Measurements from ENCODE around the gene SLIT1.

The SLIT1 gene

GRCh38 chr10:97047083-97047736 lies 138.5 kb downstream of the SLIT1 start (continued):
- no peak for TF ChIP-seq ISL1 (CRISPR knock-in tag; IDR thresholded peaks at IDR 0.05)
- no peak for TF ChIP-seq PATZ1 (CRISPR knock-in tag; IDR thresholded peaks at IDR 0.05; ENCODE audit: borderline replicate concordance)

DNA sequence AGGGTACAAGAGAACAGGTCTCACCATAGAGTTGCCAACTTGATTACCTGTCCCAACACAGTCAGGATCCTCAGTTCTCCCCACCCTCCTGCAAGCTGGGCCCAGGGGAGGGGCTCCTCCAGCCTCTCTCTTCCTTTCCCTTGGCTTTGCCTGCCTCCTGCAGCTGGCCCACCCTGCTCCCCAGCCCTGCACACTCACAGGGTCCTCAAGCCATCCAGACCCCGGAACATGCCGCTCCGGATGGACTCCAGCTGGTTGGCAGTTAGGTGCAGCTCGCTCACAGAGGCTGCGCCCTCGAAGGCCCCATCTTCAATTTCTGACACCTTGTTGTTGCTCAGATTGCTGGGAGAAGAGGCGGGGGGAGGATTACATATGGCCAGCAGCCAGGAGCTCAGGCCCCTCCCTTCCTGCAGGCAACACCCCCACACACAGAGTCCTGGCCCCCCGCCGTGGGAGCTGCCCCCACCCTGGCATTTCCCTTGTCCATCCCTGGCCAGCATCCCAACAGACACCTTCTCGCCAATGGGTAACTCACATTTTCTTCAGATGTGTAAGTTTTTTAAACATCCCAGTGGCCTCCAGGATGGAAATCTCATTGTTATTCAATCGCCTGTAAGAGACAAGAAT lies 139.2 kb downstream of the SLIT1 start:
- TF ChIP-seq OSR1 (CRISPR knock-in tag; IDR thresholded peaks at IDR 0.05), result no peak
- no peak for TF ChIP-seq BACH2 (CRISPR knock-in tag; IDR thresholded peaks at IDR 0.05; ENCODE audit: borderline replicate concordance)
- TF ChIP-seq CSRNP3 (CRISPR knock-in tag; IDR thresholded peaks at IDR 0.05), result no peak
- TF ChIP-seq ZNF565 (CRISPR knock-in tag; conservative IDR thresholded peaks at IDR 0.05; ENCODE audit: low read depth), result no peak
- TF ChIP-seq ARNTL (CRISPR knock-in tag; IDR thresholded peaks at IDR 0.05; ENCODE audit: borderline replicate concordance, low read depth), result no peak
- no peak for TF ChIP-seq ZFP3 (CRISPR knock-in tag; IDR thresholded peaks at IDR 0.05)
- no peak for TF ChIP-seq PPARA (CRISPR knock-in tag; IDR thresholded peaks at IDR 0.05; ENCODE audit: borderline replicate concordance)
- no peak for TF ChIP-seq POU6F1 (CRISPR knock-in tag; IDR thresholded peaks at IDR 0.05; ENCODE audit: borderline replicate concordance, low read depth)
- TF ChIP-seq CSDC2 (CRISPR knock-in tag; IDR thresholded peaks at IDR 0.05), result no peak
- no peak for TF ChIP-seq ESRRG (CRISPR knock-in tag; IDR thresholded peaks at IDR 0.05)
- no peak for TF ChIP-seq PATZ1 (CRISPR knock-in tag; IDR thresholded peaks at IDR 0.05; ENCODE audit: borderline replicate concordance)
- no peak for TF ChIP-seq CREB5 (CRISPR knock-in tag; IDR thresholded peaks at IDR 0.05; ENCODE audit: low read depth)
- TF ChIP-seq ISL1 (CRISPR knock-in tag; IDR thresholded peaks at IDR 0.05), result no peak
- no peak for TF ChIP-seq RARB (CRISPR knock-in tag; IDR thresholded peaks at IDR 0.05)
- no peak for TF ChIP-seq ZC3H10 (CRISPR knock-in tag; IDR thresholded peaks at IDR 0.05)
- no peak for ATAC-seq

DNA sequence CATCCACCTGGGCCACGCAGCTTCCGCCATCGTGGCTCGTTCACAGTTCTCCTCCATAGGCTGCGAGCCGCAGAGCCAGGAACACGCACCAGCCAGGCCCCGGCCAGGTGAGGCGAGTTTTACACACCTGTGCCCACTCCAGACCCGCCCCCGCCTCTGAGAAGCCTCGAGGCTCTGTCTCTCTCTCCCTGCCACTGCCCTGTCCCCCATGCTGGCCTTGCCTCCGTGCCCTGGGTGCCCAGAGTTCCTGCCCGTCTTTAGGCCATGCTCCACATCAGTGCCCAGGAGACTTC lies 142.2 kb downstream of the SLIT1 start:
- no peak for ATAC-seq
- no peak for TF ChIP-seq PPARA (CRISPR knock-in tag; IDR thresholded peaks at IDR 0.05; ENCODE audit: borderline replicate concordance)
- TF ChIP-seq ZFP3 (CRISPR knock-in tag; IDR thresholded peaks at IDR 0.05), result no peak
- TF ChIP-seq ZFP30 (CRISPR knock-in tag; IDR thresholded peaks at IDR 0.05), result no peak
- TF ChIP-seq ZNF70 (CRISPR knock-in tag; IDR thresholded peaks at IDR 0.05), result no peak
- TF ChIP-seq POU6F1 (CRISPR knock-in tag; IDR thresholded peaks at IDR 0.05; ENCODE audit: borderline replicate concordance, low read depth), result no peak
- no peak for TF ChIP-seq ESRRG (CRISPR knock-in tag; IDR thresholded peaks at IDR 0.05)
- TF ChIP-seq CSRNP3 (CRISPR knock-in tag; IDR thresholded peaks at IDR 0.05), result no peak
- no peak for TF ChIP-seq BACH2 (CRISPR knock-in tag; IDR thresholded peaks at IDR 0.05; ENCODE audit: borderline replicate concordance)
- no peak for TF ChIP-seq TOX (CRISPR knock-in tag; IDR thresholded peaks at IDR 0.05; ENCODE audit: borderline replicate concordance)
